PC-3 (cell line): ENCODE measurements around the gene OPTN. TPM values are rescaled to one million over a fixed set of nuclear protein-coding genes. Genes with fewer than 3 reads are reported as not detected.
"Not testable (repeated sequence)": the region's sequence is repeated elsewhere in the genome, so short reads cannot be mapped to it uniquely, and the experiment has no call there.

ENCODE experiments used
- ATAC-seq: fragments of 200-7000 bp; cut with Tn5 transposase; 2 replicates; pipeline ENCODE4 v1.9.1; 2020; ENCODE audit warnings: mild to moderate bottlenecking, moderate library complexity
- BruUV-seq: library from RNA; stranded (reverse); fragments of 400-500 nt; replicated peaks from 2 replicates; lab custom pipeline; 2021; lab: Mats Ljungman, UMichigan
- CTCF ChIA-PET: fragments of 300-600 bp; sonication (Branson Sonifier 250); formaldehyde crosslinking; loops from one replicate; lab custom pipeline; 2022; ENCODE audit warnings: antibody characterized with exemption; lab: Charles Lee
- POLR2A ChIA-PET: fragments of 300-600 bp; sonication (Branson Sonifier 250); formaldehyde crosslinking; loops from one replicate; lab custom pipeline; 2022; ENCODE audit warnings: antibody characterized with exemption; ENCODE audit not compliant: unreplicated experiment; lab: Charles Lee
- DNase-seq: peaks from one replicate; pipeline ENCODE4 v3.0.0-alpha.2; 2015
- H2AFZ ChIP-seq: fragments of 300-600 bp; sonication (generic); 2 replicates; pipeline ENCODE4 v1.6.0; 2016; ENCODE audit warnings: antibody characterized with exemption, low read length
- H3F3A ChIP-seq: fragments of 300-600 bp; sonication (generic); one replicate; pipeline ENCODE4 v1.6.0; 2017; ENCODE audit warnings: antibody characterized with exemption, low read length, control low read depth, mild to moderate bottlenecking; ENCODE audit not compliant: unreplicated experiment
- H3K27ac ChIP-seq: fragments of 300-600 bp; sonication (generic); 2 replicates; pipeline ENCODE4 v1.5.1; 2016; ENCODE audit warnings: mild to moderate bottlenecking, low read length
- H3K27me3 ChIP-seq: fragments of 300-600 bp; sonication (generic); 2 replicates; pipeline ENCODE4 v1.6.1; 2016; ENCODE audit warnings: low read length, mixed read lengths
- H3K36me3 ChIP-seq: fragments of 300-600 bp; sonication (generic); 2 replicates; pipeline ENCODE4 v1.6.1; 2016; ENCODE audit warnings: low read depth, mixed run types, low read length, mixed read lengths
- H3K4me1 ChIP-seq: fragments of 300-600 bp; sonication (generic); 2 replicates; pipeline ENCODE4 v1.5.1; 2016; ENCODE audit warnings: low read length; ENCODE audit not compliant: insufficient read depth
- H3K4me2 ChIP-seq: fragments of 300-600 bp; sonication (generic); 2 replicates; pipeline ENCODE4 v1.6.0; 2016; ENCODE audit warnings: low read length
- H3K4me3 ChIP-seq: fragments of 300-600 bp; sonication (generic); 2 replicates; pipeline ENCODE4 v1.5.1; 2016; ENCODE audit warnings: mild to moderate bottlenecking, low read length, mixed read lengths
- H3K79me2 ChIP-seq: fragments of 300-600 bp; sonication (generic); 2 replicates; pipeline ENCODE4 v1.6.1; 2017; ENCODE audit warnings: low read length, mixed read lengths
- H3K9ac ChIP-seq: fragments of 300-600 bp; sonication (generic); 2 replicates; pipeline ENCODE4 v1.6.0; 2016; ENCODE audit warnings: mild to moderate bottlenecking, low read length
- H3K9me2 ChIP-seq: fragments of 300-600 bp; sonication (generic); replicated peaks from 2 replicates; pipeline ENCODE4 v1.6.1; 2016; ENCODE audit warnings: mixed run types, low read length, mixed read lengths
- H3K9me3 ChIP-seq: fragments of 300-600 bp; sonication (generic); 2 replicates; pipeline ENCODE4 v1.6.1; 2016; ENCODE audit warnings: low read length, mixed read lengths
- H4K20me1 ChIP-seq: fragments of 300-600 bp; sonication (generic); 2 replicates; pipeline ENCODE4 v1.6.1; 2016; ENCODE audit warnings: low read length, mixed read lengths
- CTCF ChIP-seq: fragments of 300-600 bp; sonication (generic); conservative IDR thresholded peaks from 2 replicates; pipeline ENCODE4 v1.5.1; 2017; ENCODE audit warnings: antibody characterized with exemption, low read depth, mild to moderate bottlenecking, low read length
- EZH2 ChIP-seq: fragments of 300-600 bp; sonication (generic); IDR thresholded peaks from one replicate; pipeline ENCODE4 v1.6.1; 2017; ENCODE audit warnings: antibody characterized with exemption, mild to moderate bottlenecking, low read length; ENCODE audit not compliant: unreplicated experiment
- EZH2phosphoT487 ChIP-seq: fragments of 300-600 bp; sonication (generic); IDR thresholded peaks from 2 replicates; pipeline ENCODE4 v1.6.1; 2018; ENCODE audit warnings: mild to moderate bottlenecking, antibody characterized with exemption, low read length, borderline replicate concordance
- intact Hi-C: fragments of 100-400 bp; cut with micrococcal nuclease; formaldehyde crosslinking; loops from 2 replicates; pipeline ENCODE4 v1.9.0; 2023
- total RNA-seq: library from RNA; depleted of rRNA; stranded (reverse); fragments of >200 nt; gene quantifications from 2 replicates; pipeline ENCODE4 v1.2.3, GENCODE V29; 2014

OPTN gene
- total RNA-seq, 1 experiment from 2014 or later: 7.9 TPM

DNA sequence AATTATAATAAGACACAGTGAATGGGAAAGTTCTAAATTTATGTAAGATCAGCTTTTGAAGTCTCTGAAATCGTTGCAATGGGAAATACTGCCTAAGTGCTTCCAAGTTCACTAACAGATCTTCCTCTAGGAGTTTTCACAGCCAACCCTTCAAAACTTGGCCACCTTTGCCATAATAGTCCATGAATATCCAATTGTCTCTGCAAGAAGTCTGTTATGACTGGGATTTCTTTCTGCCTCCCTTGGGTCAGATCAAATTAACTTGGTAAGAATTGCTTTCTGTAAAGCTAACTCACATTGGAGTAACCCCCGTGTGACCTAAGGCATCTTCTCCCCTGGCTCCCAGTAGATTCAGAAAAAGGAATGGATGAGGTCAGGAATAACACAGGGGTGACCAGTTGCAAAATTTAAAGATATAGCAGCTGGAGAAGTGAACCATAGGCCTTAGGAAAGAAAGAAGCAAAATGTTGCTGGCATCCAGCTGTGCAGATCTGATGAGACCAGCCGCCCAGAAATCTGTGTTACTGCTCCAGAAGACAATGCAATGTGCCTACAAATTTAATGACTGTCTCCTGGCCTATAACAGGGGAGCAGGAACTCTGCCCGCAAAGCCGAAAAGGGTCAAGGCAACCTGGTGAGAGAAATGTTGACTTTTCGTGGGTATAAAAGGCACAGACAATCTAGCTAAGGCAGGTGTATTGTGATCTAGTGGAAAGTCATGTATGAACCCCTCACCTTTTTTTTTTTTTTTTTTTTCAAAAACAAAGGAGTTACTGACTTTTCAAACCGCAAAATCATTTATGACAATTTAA, 7.5 kb upstream of the OPTN start:
- Histone ChIP-seq H3K36me3 (no peaks in the 10 kb centered on the region), H4K20me1 (no peaks in the 10 kb centered on the region), H3F3A (no peaks in the 10 kb centered on the region), H3K4me3 (no peak overlapping the region), H2AFZ (no peak overlapping the region), H3K79me2 (no peaks in the 10 kb centered on the region), H3K9ac (no peak overlapping the region), H3K9me3 (no peaks in the 10 kb centered on the region), H3K27me3 (no peaks in the 10 kb centered on the region), H3K4me2 (no peak overlapping the region), H3K4me1 (peaks cover 6% of the 10 kb centered on the region; the same call in 1 of the 2 replicates), H3K27ac (no peak overlapping the region), H3K9me2 (no peaks in the 10 kb centered on the region)
- no TSS peak for BruUV-seq
- ATAC-seq: no peak
- TF ChIP-seq EZH2 (no peak), CTCF (no peak), EZH2phosphoT487 (no peak)
- ChIA-PET CTCF (no interaction called here), POLR2A (no interaction called here)
- DNase-seq: no peak
- intact Hi-C loops: no loop called here

DNA sequence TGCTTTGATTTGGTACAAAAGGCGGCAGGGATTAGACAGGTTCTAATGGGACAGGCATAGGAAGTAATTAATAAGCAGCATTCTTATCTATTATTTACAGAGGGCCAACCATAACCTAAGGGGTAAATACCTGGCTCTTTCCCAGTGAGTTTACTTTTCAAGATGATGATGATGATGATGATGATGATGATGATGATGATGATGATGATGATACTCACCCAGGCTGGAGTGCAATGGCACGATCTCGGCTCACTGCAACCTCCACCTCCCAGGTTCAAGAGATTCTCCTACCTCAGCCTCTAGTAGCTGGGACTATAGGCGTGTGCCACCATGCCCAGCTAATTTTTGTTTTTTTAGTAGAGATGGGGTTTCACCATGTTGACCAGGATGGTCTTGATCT, 5.9 kb upstream of the OPTN start:
- H4K20me1 ChIP-seq, H3K9ac ChIP-seq, H3K9me2 ChIP-seq, H3K27ac ChIP-seq, H3K4me2 ChIP-seq, DNase-seq, POLR2A ChIA-PET, H2AFZ ChIP-seq, ATAC-seq, H3K4me3 ChIP-seq, BruUV-seq, H3K4me1 ChIP-seq, H3F3A ChIP-seq, H3K9me3 ChIP-seq, CTCF ChIA-PET, H3K27me3 ChIP-seq, H3K36me3 ChIP-seq, H3K79me2 ChIP-seq, intact Hi-C loops: not testable (repeated sequence)

DNA sequence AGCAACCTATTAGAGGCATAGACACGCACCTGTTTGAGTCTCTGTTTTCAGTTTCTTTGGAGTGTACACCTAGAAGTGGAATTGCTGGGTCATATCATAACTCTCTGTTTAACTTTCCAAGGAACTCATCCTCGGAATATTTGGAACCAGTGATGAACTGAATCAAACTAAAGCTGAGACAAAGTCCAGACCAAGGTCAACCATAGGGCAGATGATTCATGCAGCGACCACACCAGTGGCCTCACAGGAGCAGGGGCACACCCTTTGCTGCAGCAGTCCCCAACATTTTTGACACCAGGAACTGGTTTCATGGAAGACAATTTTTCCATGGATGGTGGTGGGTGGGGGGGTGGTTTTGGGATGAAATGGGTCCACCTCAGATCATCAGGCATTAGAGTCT, 4.9 kb upstream of the OPTN start:
- H3K9ac ChIP-seq: no peak overlapping the region
- H3K9me3 ChIP-seq: no peaks in the 10 kb centered on the region
- ChIA-PET CTCF (no interaction called here), POLR2A (no interaction called here)
- no peak overlapping the region for H2AFZ ChIP-seq
- H3F3A ChIP-seq: no peaks in the 10 kb centered on the region
- no peak overlapping the region for H3K27ac ChIP-seq
- no peaks in the 10 kb centered on the region for H3K4me1 ChIP-seq
- no peaks in the 10 kb centered on the region for H3K9me2 ChIP-seq
- no peak for TF ChIP-seq CTCF
- TF ChIP-seq EZH2: no peak
- no peak for TF ChIP-seq EZH2phosphoT487
- no peak for ATAC-seq
- H3K27me3 ChIP-seq: no peaks in the 10 kb centered on the region
- intact Hi-C loops: no loop called here
- H3K4me2 ChIP-seq: no peak overlapping the region
- no peaks in the 10 kb centered on the region for H4K20me1 ChIP-seq
- BruUV-seq: no TSS peak
- no peaks in the 10 kb centered on the region for H3K36me3 ChIP-seq
- no peak for DNase-seq
- no peaks in the 10 kb centered on the region for H3K79me2 ChIP-seq
- no peak overlapping the region for H3K4me3 ChIP-seq
